K562 (cell line): ENCODE data around the gene ARHGAP22. TPM values are rescaled to one million over a fixed set of nuclear protein-coding genes. Genes with fewer than 3 reads are reported as not detected.

Source experiments
- AFF4 ChIP-seq: sonication (generic); formaldehyde crosslinking; IDR thresholded peaks from 2 replicates; pipeline ENCODE4 v1.8.0; 2023; ENCODE audit warnings: mild to moderate bottlenecking, missing genetic modification reagents
- BRCA1 ChIP-seq, 2 experiments: fragments of 450-650 bp in 1 of 2; sonication (generic) in 1 of 2; formaldehyde crosslinking in 1 of 2; IDR thresholded peaks; 2 replicates each; pipeline versions ENCODE4 v1.5.0 to v1.6.1; 2017 to 2020; ENCODE audit warnings: mild to moderate bottlenecking in 1 of 2, missing genetic modification reagents in 1 of 2
- CHD7 ChIP-seq: fragments of 200-600 bp; sonication (generic); IDR thresholded peaks from one replicate; pipeline ENCODE4 v1.6.1; 2012; ENCODE audit warnings: mild to moderate bottlenecking, low read depth, low read length, inconsistent platforms
- GABPB2 ChIP-seq: fragments of 250-450 bp; sonication (Bioruptor Pico); conservative IDR thresholded peaks from 2 replicates; pipeline ENCODE4 v1.5.1; 2021; ENCODE audit warnings: mild to moderate bottlenecking
- KAT7 ChIP-seq: sonication (generic); formaldehyde crosslinking; IDR thresholded peaks from 2 replicates; pipeline ENCODE4 v1.8.0; 2022; ENCODE audit warnings: missing genetic modification reagents, mild to moderate bottlenecking, borderline replicate concordance
- NFRKB ChIP-seq: fragments of 450-650 bp; IDR thresholded peaks from 2 replicates; pipeline ENCODE4 v1.6.1; 2016; ENCODE audit warnings: low read depth
- POLR2A ChIP-seq: fragments of 450-650 bp; conservative IDR thresholded peaks from 2 replicates; pipeline ENCODE4 v1.6.1; 2016
- RBM25 ChIP-seq: fragments of 200-400 bp; formaldehyde crosslinking; IDR thresholded peaks from 2 replicates; pipeline ENCODE4 v1.6.1; 2018; ENCODE audit warnings: low read length, low read depth, moderate library complexity; ENCODE audit not compliant: severe bottlenecking
- TFAM ChIP-seq: fragments of 250-450 bp; sonication (Bioruptor Pico); conservative IDR thresholded peaks from 2 replicates; pipeline ENCODE4 v1.5.0; 2021; ENCODE audit warnings: mild to moderate bottlenecking, moderate library complexity
- ZC3H11A ChIP-seq: IDR thresholded peaks from 2 replicates; pipeline ENCODE4 v1.6.1; 2012; ENCODE audit warnings: low read depth, low read length, improper control_type of control experiment
- ZFP30 ChIP-seq: fragments of 250-450 bp; sonication (Bioruptor Pico); IDR thresholded peaks from 2 replicates; pipeline ENCODE4 v1.8.0; 2022; ENCODE audit warnings: moderate library complexity, mild to moderate bottlenecking, inconsistent platforms, borderline replicate concordance
- polyA plus RNA-seq, 8 experiments: library from polyadenylated mRNA; depleted of rRNA in 4 of 8; stranded (reverse) in 5 of 8; unstranded in 3 of 8; fragments of >200 nt; fragmentation: Nextera tagmentation in 2 of 8; fragmentation: Illumina TruSeq in 1 of 8; extraction: Ambion mirVana in 2 of 8; extraction: Trizol in 1 of 8; gene quantifications; 2 replicates each; pipeline versions ENCODE4 v1.2.1 to v1.2.3, GENCODE V29; 2011 to 2014; ENCODE audit warnings: inconsistent platforms in 1 of 8, missing spikeins in 1 of 8
- total RNA-seq, 7 experiments: library from RNA; depleted of rRNA in 6 of 7; stranded (reverse); fragments of >200 nt in 6 of 7; fragmentation: Illumina TruSeq in 2 of 7; extraction: Trizol in 2 of 7; gene quantifications; 2 replicates each; pipeline versions ENCODE4 v1.2.1 to v1.2.3, GENCODE V29; 2011 to 2021; ENCODE audit warnings: low replicate concordance in 1 of 7
- TF ChIP-seq, protein P1 (sequence below): fragments of 250-450 bp; sonication (Bioruptor Pico); IDR thresholded peaks from 2 replicates; pipeline ENCODE4 v1.5.0; 2021

ARHGAP22 gene
- total and polyA plus RNA-seq, 9 of the 15 experiments (the other 6 are each of a cell fraction or from before 2014, with no cell fraction given), result 1.3 to 28.1 (median 12.7) TPM

- no peak for TF ChIP-seq CHD7
- no peak for TF ChIP-seq RBM25
- no peak for TF ChIP-seq BRCA1 (IDR thresholded peaks at IDR 0.05)
- no peak for TF ChIP-seq BRCA1 (CRISPR knock-in tag; IDR thresholded peaks at IDR 0.05)
- no peak for TF ChIP-seq ZFP30 (CRISPR knock-in tag)
- no peak for TF ChIP-seq POLR2A
- no peak for TF ChIP-seq KAT7 (CRISPR knock-in tag)
- no peak for TF ChIP-seq TFAM (CRISPR knock-in tag)
- no peak for TF ChIP-seq NFRKB
- TF ChIP-seq GABPB2, result no peak
- TF ChIP-seq, protein P1, sequence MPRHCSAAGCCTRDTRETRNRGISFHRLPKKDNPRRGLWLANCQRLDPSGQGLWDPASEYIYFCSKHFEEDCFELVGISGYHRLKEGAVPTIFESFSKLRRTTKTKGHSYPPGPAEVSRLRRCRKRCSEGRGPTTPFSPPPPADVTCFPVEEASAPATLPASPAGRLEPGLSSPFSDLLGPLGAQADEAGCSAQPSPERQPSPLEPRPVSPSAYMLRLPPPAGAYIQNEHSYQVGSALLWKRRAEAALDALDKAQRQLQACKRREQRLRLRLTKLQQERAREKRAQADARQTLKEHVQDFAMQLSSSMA (CRISPR knock-in tag), result no peak
- no peak for TF ChIP-seq ZC3H11A
- TF ChIP-seq AFF4 (CRISPR knock-in tag), result no peak
Measured at GRCh38 chr10:48468130-48468790, 136.6 kb downstream of the ARHGAP22 start (continued).
